HG03439 (cell line): Measurements from ENCODE around the gene TOMM20L.

Experiments used
- ATAC-seq: cut with Tn5 transposase; IDR thresholded peaks from one replicate; pipeline ENCODE4 v1.9.1; 2021; ENCODE audit warnings: mild to moderate bottlenecking, moderate library complexity; ENCODE audit not compliant: unreplicated experiment

TOMM20L gene

GRCh38 chr14:58426670-58427280, 31.0 kb downstream of the TOMM20L start:
- peak; percentile 32 for ATAC-seq

GRCh38 chr14:58427281-58428117, 31.8 kb downstream of the TOMM20L start, which contains the start of the genes KIAA0586 and TIMM9:
TSS of gene KIAA0586 (plus strand) at chr14:58427719. CDS start at chr14:58428265, 546 bp downstream.
TSS of gene TIMM9 (minus strand) at chr14:58427531. CDS start at chr14:58411945, 15,586 bp downstream.
- ATAC-seq: peak; percentile 92

GRCh38 chr14:58428118-58428683, 32.5 kb downstream of the TOMM20L start:
- ATAC-seq: no peak

- no peak for ATAC-seq
These were observed 34.4 kb downstream of the TOMM20L start for GRCh38 chr14:58430156-58430555.

GRCh38 chr14:58439476-58439875, 43.7 kb downstream of the TOMM20L start:
- ATAC-seq: no peak

- no peak for ATAC-seq
These were observed 48.9 kb downstream of the TOMM20L start for GRCh38 chr14:58444627-58445026.

- no peak for ATAC-seq
These were observed 60.0 kb downstream of the TOMM20L start for GRCh38 chr14:58455593-58456265.
